Sigmoid colon (tissue), 4 donors: ENCODE results near the gene ADAD2.

Experiments used
- CTCF ChIP-seq, 4 experiments: fragments of 450-650 bp in 3 of 4; fragments of 200-600 bp in 1 of 4; IDR thresholded peaks; one replicate each; pipeline ENCODE4 v1.5.1; 2016 to 2019; ENCODE audit warnings: antibody characterized with exemption in 4 of 4, mild to moderate bottlenecking in 3 of 4, moderate library complexity in 2 of 4
- EP300 ChIP-seq, 4 donors: sonication (generic); formaldehyde crosslinking; IDR thresholded peaks; one replicate each; pipeline ENCODE4 v1.6.1; 2017; ENCODE audit warnings: antibody characterized with exemption in 4 of 4

GRCh38 chr16:84195201-84196093 is 4.5 kb downstream of the ADAD2 start:
- TF ChIP-seq EP300 (IDR thresholded peaks at IDR 0.05), result no peak
- no peak for TF ChIP-seq CTCF (IDR thresholded peaks at IDR 0.05)
